ENCODE results near the gene SLC4A1AP. TPM values are rescaled to one million over a fixed set of nuclear protein-coding genes. Genes with fewer than 3 reads are reported as not detected.

The SLC4A1AP gene
- total and polyA plus RNA-seq, 2 of the 13 experiments (the other 11 are each of a cell fraction or from before 2014, with no cell fraction given), result 15.3 to 44.6 TPM

DNA sequence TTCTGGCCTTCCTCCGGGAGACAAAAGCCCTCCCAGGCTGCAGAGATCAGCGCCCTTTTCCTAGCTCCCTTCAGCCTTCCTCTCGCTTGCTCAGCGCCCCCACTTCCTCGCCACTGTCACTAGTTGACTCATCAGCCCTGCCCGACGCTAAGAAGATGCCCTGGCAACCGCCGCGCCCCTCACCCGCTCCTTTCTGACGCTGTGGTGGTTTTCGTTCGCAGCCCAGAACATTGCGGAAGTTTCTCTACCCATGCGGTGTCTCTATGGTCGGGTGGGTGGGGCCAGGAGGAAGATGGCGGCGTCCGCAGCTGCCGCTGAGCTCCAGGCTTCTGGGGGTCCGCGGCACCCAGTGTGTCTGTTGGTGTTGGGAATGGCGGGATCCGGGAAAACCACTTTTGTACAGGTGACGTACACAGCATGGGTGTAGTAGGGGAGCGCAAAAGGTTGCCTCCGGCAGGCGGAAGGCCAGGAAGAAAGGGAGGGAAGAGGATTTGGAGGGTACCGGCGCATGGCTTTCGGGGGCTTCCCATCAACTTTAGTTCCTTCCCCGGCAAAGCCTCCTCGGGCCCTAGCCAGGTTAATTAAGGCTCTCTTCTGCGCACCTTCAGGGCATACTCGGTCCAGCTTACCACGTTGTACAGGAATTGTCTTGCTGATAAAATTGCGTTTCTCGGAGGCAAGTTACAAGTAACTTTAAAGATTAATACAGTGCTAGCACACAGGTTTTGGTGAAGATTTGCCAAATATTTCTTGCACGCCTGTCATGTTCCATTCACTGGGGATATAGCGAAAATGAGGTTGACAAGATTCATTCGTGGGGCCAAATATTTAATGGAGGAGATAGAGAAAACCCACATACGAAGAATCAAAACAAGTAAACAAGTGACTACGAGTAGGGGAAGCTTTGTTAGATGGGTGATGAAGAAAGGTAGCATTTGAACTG is 34.7 kb upstream of the SLC4A1AP start, which contains the start of the genes CCDC121 and GPN1 (continued):
- TF ChIP-seq ZSCAN12 (CRISPR knock-in tag; IDR thresholded peaks at IDR 0.05) (no peak), RARG (CRISPR knock-in tag; IDR thresholded peaks at IDR 0.05; ENCODE audit: low read depth) (0 out of 2 replicates have a peak, but pooled peaks have one; percentile 50), ZNF841 (CRISPR knock-in tag; IDR thresholded peaks at IDR 0.05; ENCODE audit: borderline replicate concordance) (no peak), ZNF687 (CRISPR knock-in tag; IDR thresholded peaks at IDR 0.05) (peak; percentile 95), GZF1 (CRISPR knock-in tag; IDR thresholded peaks at IDR 0.05) (0 out of 2 replicates have a peak, but pooled peaks have one; percentile 32), KMT2A (CRISPR knock-in tag; IDR thresholded peaks at IDR 0.05) (peak; percentile 95), ZKSCAN1 (IDR thresholded peaks at IDR 0.05; ENCODE audit: low read length) (peak; percentile 80; the same call in 1 of the 2 replicates), HOXA5 (CRISPR knock-in tag; IDR thresholded peaks at IDR 0.05) (peak; percentile 58; the same call in 1 of the 2 replicates), MED8 (CRISPR knock-in tag; IDR thresholded peaks at IDR 0.05; ENCODE audit: insufficient replicate concordance) (peak; percentile 98), CREB1 (IDR thresholded peaks at IDR 0.05) (peak; percentile 75), CREB1 (CRISPR knock-in tag; IDR thresholded peaks at IDR 0.05) (peak; percentile 62)
- TF ChIP-seq, protein P1, sequence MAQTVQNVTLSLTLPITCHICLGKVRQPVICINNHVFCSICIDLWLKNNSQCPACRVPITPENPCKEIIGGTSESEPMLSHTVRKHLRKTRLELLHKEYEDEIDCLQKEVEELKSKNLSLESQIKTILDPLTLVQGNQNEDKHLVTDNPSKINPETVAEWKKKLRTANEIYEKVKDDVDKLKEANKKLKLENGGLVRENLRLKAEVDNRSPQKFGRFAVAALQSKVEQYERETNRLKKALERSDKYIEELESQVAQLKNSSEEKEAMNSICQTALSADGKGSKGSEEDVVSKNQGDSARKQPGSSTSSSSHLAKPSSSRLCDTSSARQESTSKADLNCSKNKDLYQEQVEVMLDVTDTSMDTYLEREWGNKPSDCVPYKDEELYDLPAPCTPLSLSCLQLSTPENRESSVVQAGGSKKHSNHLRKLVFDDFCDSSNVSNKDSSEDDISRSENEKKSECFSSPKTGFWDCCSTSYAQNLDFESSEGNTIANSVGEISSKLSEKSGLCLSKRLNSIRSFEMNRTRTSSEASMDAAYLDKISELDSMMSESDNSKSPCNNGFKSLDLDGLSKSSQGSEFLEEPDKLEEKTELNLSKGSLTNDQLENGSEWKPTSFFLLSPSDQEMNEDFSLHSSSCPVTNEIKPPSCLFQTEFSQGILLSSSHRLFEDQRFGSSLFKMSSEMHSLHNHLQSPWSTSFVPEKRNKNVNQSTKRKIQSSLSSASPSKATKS (CRISPR knock-in tag; IDR thresholded peaks at IDR 0.05), result peak; percentile 83; the same call in 1 of the 2 replicates
- TF ChIP-seq, protein P2, sequence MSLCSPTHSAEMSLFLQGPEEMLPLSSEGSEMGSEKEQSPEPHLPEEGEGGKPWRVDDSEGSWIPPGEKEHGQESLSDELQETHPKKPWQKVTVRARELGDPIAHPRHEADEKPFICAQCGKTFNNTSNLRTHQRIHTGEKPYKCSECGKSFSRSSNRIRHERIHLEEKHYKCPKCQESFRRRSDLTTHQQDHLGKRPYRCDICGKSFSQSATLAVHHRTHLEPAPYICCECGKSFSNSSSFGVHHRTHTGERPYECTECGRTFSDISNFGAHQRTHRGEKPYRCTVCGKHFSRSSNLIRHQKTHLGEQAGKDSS (CRISPR knock-in tag; IDR thresholded peaks at IDR 0.05; ENCODE audit: borderline replicate concordance, low read depth), result peak; percentile 76; the same call in 1 of the 2 replicates
- TF ChIP-seq, protein P3, sequence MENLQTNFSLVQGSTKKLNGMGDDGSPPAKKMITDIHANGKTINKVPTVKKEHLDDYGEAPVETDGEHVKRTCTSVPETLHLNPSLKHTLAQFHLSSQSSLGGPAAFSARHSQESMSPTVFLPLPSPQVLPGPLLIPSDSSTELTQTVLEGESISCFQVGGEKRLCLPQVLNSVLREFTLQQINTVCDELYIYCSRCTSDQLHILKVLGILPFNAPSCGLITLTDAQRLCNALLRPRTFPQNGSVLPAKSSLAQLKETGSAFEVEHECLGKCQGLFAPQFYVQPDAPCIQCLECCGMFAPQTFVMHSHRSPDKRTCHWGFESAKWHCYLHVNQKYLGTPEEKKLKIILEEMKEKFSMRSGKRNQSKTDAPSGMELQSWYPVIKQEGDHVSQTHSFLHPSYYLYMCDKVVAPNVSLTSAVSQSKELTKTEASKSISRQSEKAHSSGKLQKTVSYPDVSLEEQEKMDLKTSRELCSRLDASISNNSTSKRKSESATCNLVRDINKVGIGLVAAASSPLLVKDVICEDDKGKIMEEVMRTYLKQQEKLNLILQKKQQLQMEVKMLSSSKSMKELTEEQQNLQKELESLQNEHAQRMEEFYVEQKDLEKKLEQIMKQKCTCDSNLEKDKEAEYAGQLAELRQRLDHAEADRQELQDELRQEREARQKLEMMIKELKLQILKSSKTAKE (CRISPR knock-in tag; IDR thresholded peaks at IDR 0.05; ENCODE audit: borderline replicate concordance), result peak; percentile 24; the same call in 1 of the 2 replicates
- TF ChIP-seq, protein P4, sequence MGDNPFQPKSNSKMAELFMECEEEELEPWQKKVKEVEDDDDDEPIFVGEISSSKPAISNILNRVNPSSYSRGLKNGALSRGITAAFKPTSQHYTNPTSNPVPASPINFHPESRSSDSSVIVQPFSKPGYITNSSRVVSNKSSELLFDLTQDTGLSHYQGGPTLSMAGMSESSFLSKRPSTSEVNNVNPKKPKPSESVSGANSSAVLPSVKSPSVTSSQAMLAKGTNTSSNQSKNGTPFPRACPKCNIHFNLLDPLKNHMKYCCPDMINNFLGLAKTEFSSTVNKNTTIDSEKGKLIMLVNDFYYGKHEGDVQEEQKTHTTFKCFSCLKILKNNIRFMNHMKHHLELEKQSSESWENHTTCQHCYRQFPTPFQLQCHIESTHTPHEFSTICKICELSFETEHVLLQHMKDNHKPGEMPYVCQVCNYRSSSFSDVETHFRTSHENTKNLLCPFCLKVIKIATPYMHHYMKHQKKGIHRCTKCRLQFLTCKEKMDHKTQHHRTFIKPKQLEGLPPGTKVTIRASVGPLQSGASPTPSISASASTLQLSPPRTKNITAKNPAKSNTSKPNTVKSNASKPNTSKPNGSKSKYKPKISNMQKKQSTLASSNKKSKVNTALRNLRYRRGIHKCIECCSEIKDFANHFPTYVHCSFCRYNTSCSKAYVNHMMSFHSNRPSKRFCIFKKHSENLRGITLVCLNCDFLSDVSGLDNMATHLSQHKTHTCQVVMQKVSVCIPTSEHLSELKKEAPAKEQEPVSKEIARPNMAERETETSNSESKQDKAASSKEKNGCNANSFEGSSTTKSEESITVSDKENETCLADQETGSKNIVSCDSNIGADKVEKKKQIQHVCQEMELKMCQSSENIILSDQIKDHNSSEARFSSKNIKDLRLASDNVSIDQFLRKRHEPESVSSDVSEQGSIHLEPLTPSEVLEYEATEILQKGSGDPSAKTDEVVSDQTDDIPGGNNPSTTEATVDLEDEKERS (CRISPR knock-in tag; IDR thresholded peaks at IDR 0.05), result peak; percentile 93

Measured in HepG2 (cell line).